Breast epithelium (tissue), 3 donors: Measurements from ENCODE around the gene CREB3L1.

Experiments used
- CTCF ChIP-seq, 3 donors: fragments of 450-650 bp; IDR thresholded peaks; one replicate each; pipeline ENCODE4 v1.5.1; 2016 to 2017; ENCODE audit warnings: antibody characterized with exemption in 3 of 3, mild to moderate bottlenecking in 3 of 3, moderate library complexity in 3 of 3
- POLR2A ChIP-seq: fragments of 450-650 bp; IDR thresholded peaks from one replicate; pipeline ENCODE4 v1.6.1; 2016; ENCODE audit warnings: antibody characterized with exemption, mild to moderate bottlenecking, moderate library complexity
- POLR2AphosphoS5 ChIP-seq, 3 donors: sonication (generic); formaldehyde crosslinking; IDR thresholded peaks; one replicate each; pipeline ENCODE4 v1.6.1; 2017; ENCODE audit warnings: antibody characterized with exemption in 3 of 3

- TF ChIP-seq CTCF (IDR thresholded peaks at IDR 0.05): no peak
- no peak for TF ChIP-seq POLR2AphosphoS5 (IDR thresholded peaks at IDR 0.05)
- no peak for TF ChIP-seq POLR2A
Measured at GRCh38 chr11:46351606-46352005, 74.1 kb downstream of the CREB3L1 start.
